Tibial nerve (tissue), 4 donors: ENCODE measurements around the gene NWD2.

ENCODE experiments used
- EP300 ChIP-seq, 2 donors: sonication (generic); formaldehyde crosslinking; IDR thresholded peaks; one replicate each; pipeline ENCODE4 v1.6.1; 2017; ENCODE audit warnings: antibody characterized with exemption in 2 of 2, mild to moderate bottlenecking in 1 of 2
- POLR2A ChIP-seq, 2 donors: fragments of 450-650 bp; IDR thresholded peaks; one replicate each; pipeline ENCODE4 v1.6.1; 2017; ENCODE audit warnings: antibody characterized with exemption in 2 of 2, mild to moderate bottlenecking in 2 of 2, moderate library complexity in 2 of 2
- TF ChIP-seq, protein P1 (sequence below), 5 experiments: fragments of 200-600 bp in 3 of 5; fragments of 450-650 bp in 2 of 5; sonication (generic) in 3 of 5; IDR thresholded peaks; one replicate each; pipeline ENCODE4 v1.5.1; 2016 to 2019; ENCODE audit warnings: antibody characterized with exemption in 5 of 5, mild to moderate bottlenecking in 3 of 5, moderate library complexity in 2 of 5

DNA sequence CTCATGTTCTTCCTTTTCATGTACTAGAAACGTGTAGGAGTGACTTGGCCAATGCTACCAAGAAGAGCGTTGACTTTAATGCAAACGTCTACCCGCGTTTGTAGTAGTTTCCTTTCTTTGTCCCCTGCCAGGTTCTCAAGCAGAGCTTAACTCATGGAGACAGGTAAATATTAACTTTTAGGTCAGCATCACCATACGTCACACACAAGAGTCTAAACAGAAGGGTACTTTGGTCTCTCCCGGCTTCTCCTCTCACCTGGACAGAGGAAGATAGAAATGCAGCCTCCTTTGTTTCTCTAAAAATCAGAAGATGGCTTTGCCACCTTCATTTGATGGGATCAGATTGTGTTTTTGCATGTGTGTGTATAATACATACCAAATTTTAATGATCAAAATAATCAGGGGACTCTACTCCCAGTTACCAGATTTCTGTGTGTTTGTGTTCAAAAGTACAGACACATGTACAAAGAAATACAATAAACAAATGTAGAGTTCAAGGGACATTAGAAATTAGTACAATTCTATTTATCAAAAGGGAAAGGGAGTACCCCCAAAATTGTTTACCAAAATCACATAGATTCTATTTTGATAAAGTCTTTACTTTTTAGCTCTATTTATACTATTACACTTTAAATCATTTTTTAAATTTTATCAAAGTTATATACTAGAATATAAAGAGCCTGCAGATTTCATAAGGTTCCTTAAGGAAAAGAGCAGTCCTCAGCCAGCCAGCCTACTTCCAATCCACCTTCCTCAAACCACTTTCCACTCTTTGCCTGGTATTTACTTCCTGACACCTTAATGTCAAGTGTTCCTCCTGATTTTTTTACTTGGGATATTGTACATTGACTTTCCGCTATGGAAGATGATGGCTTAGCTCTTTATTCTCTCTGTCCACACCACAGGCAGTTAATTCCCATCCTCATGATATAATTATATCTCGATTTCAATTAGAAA is 246.1 kb downstream of the NWD2 start:
- TF ChIP-seq, protein P1, sequence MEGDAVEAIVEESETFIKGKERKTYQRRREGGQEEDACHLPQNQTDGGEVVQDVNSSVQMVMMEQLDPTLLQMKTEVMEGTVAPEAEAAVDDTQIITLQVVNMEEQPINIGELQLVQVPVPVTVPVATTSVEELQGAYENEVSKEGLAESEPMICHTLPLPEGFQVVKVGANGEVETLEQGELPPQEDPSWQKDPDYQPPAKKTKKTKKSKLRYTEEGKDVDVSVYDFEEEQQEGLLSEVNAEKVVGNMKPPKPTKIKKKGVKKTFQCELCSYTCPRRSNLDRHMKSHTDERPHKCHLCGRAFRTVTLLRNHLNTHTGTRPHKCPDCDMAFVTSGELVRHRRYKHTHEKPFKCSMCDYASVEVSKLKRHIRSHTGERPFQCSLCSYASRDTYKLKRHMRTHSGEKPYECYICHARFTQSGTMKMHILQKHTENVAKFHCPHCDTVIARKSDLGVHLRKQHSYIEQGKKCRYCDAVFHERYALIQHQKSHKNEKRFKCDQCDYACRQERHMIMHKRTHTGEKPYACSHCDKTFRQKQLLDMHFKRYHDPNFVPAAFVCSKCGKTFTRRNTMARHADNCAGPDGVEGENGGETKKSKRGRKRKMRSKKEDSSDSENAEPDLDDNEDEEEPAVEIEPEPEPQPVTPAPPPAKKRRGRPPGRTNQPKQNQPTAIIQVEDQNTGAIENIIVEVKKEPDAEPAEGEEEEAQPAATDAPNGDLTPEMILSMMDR (IDR thresholded peaks at IDR 0.05): no peak
- TF ChIP-seq POLR2A (IDR thresholded peaks at IDR 0.05): no peak
- TF ChIP-seq EP300 (IDR thresholded peaks at IDR 0.05): no peak
